H1 (cell line): Measurements from ENCODE around the gene RAB44. TPM values are rescaled to one million over a fixed set of nuclear protein-coding genes. Genes with fewer than 3 reads are reported as not detected.

ENCODE experiments used
- CTCF ChIA-PET: fragments of 300-600 bp; sonication (Branson Sonifier 250); formaldehyde crosslinking; loops from one replicate; lab custom pipeline; 2021; ENCODE audit not compliant: partially characterized antibody; lab: Charles Lee
- POLR2A ChIA-PET: fragments of 300-600 bp; sonication (Branson Sonifier 250); formaldehyde crosslinking; loops from one replicate; lab custom pipeline; 2021; ENCODE audit warnings: inconsistent platforms; ENCODE audit not compliant: partially characterized antibody; lab: Charles Lee
- DNase-seq, 2 experiments: peaks; one replicate each; pipeline versions ENCODE4 v3.0.0 to v3.0.0-alpha.2; 2010 to 2022; ENCODE audit warnings: low spot score in 2 of 2, low read depth in 1 of 2, mixed read lengths in 1 of 2
- FAIRE-seq: peaks from 2 replicates; lab custom pipeline; 2011; peaks lifted over from hg19 to GRCh38; lab: Jason Lieb, UNC
- H2AFZ ChIP-seq: 2 replicates; pipeline ENCODE4 v1.8.1; 2012; ENCODE audit warnings: low read length, inconsistent platforms
- H2AK5ac ChIP-seq: 2 replicates; pipeline ENCODE4 v1.6.1; 2013; ENCODE audit warnings: low read depth, low read length
- H2BK120ac ChIP-seq: replicated peaks from 2 replicates; pipeline ENCODE3; 2013; ENCODE audit warnings: low read depth, low read length, inconsistent platforms
- H2BK12ac ChIP-seq: 2 replicates; pipeline ENCODE4 v1.6.1; 2013; ENCODE audit warnings: low read depth, low read length
- H2BK15ac ChIP-seq: 2 replicates; pipeline ENCODE4 v1.6.1; 2013; ENCODE audit warnings: low read length
- H2BK20ac ChIP-seq: 2 replicates; pipeline ENCODE4 v1.6.1; 2013; ENCODE audit warnings: low read length
- H2BK5ac ChIP-seq: 2 replicates; pipeline ENCODE4 v1.6.1; 2013; ENCODE audit warnings: low read depth, low read length
- H3K14ac ChIP-seq: 2 replicates; pipeline ENCODE4 v1.6.1; 2013; ENCODE audit warnings: inconsistent platforms; ENCODE audit not compliant: insufficient read length
- H3K18ac ChIP-seq: 2 replicates; pipeline ENCODE4 v1.6.1; 2013; ENCODE audit warnings: low read length; ENCODE audit errors: extremely low read depth
- H3K23ac ChIP-seq: 2 replicates; pipeline ENCODE4 v1.6.1; 2013; ENCODE audit warnings: inconsistent platforms; ENCODE audit not compliant: insufficient read length
- H3K23me2 ChIP-seq: 2 replicates; pipeline ENCODE4 v1.6.1; 2013; ENCODE audit warnings: low read depth, low read length
- H3K27ac ChIP-seq: 2 replicates; pipeline ENCODE4 v1.6.1; 2011; ENCODE audit warnings: low read depth, low read length, inconsistent platforms
- H3K27me3 ChIP-seq, 4 experiments: replicated peaks in 1 of 4; 1 replicate in 1 of 4; 2 replicates in 3 of 4; pipeline versions ENCODE4 v1.6.1 to v1.8.1; 2011 to 2013; ENCODE audit warnings: low read length in 3 of 4, mild to moderate bottlenecking in 3 of 4, inconsistent platforms in 2 of 4, mixed read lengths in 2 of 4, moderate library complexity in 1 of 4; ENCODE audit not compliant: control insufficient read depth in 3 of 4, insufficient read depth in 3 of 4; ENCODE audit errors: extremely low read depth in 1 of 4
- H3K36me3 ChIP-seq, 4 experiments: 2 replicates each; pipeline versions ENCODE4 v1.6.1 to v1.8.1; 2011 to 2013; ENCODE audit warnings: mild to moderate bottlenecking in 4 of 4, low read length in 3 of 4, moderate library complexity in 2 of 4, control low read depth in 1 of 4, inconsistent platforms in 1 of 4; ENCODE audit not compliant: insufficient read depth in 4 of 4, control insufficient read depth in 2 of 4
- H3K4ac ChIP-seq: replicated peaks from 2 replicates; pipeline ENCODE3; 2013; ENCODE audit warnings: low read length, low read depth, mixed read lengths, inconsistent platforms; ENCODE audit not compliant: insufficient read length
- H3K4me1 ChIP-seq, 4 experiments: replicated peaks in 1 of 4; 1 replicate in 1 of 4; 2 replicates in 3 of 4; pipeline versions ENCODE4 v1.6.1 to v1.8.1; 2011 to 2013; ENCODE audit warnings: low read length in 3 of 4, inconsistent platforms in 2 of 4, mixed read lengths in 1 of 4; ENCODE audit not compliant: insufficient read depth in 4 of 4, control insufficient read depth in 3 of 4
- H3K4me2 ChIP-seq, 2 experiments: 2 replicates each; pipeline versions ENCODE4 v1.6.1 to v1.8.1; 2011 to 2013; ENCODE audit warnings: low read depth in 2 of 2, low read length in 2 of 2, control low read depth in 1 of 2, inconsistent platforms in 1 of 2, mild to moderate bottlenecking in 1 of 2; ENCODE audit not compliant: insufficient read depth in 1 of 2
- H3K4me3 ChIP-seq, 4 experiments: fragments of 200-600, 300-600 bp in 1 of 4; sonication (generic), shearing (Covaris generic), sonication (Bioruptor Twin) in 1 of 4; 2 replicates each; pipeline versions ENCODE4 v1.5.1 to v1.8.1; 2011 to 2016; ENCODE audit warnings: low read length in 4 of 4, low read depth in 3 of 4, control low read depth in 2 of 4, inconsistent platforms in 2 of 4, mild to moderate bottlenecking in 2 of 4, mixed read lengths in 1 of 4, moderate library complexity in 1 of 4; ENCODE audit not compliant: insufficient read depth in 2 of 4; ENCODE audit errors: extremely low read depth in 1 of 4
- H3K56ac ChIP-seq: replicated peaks from 2 replicates; pipeline ENCODE3; 2013; ENCODE audit warnings: low read depth, mild to moderate bottlenecking, mixed read lengths, low read length, inconsistent platforms; ENCODE audit not compliant: insufficient read length
- H3K79me1 ChIP-seq: 2 replicates; pipeline ENCODE4 v1.6.1; 2013; ENCODE audit warnings: low read depth, low read length, control low read depth
- H3K79me2 ChIP-seq, 2 experiments: 2 replicates each; pipeline versions ENCODE4 v1.6.1 to v1.8.1; 2012 to 2013; ENCODE audit warnings: low read length in 2 of 2, mild to moderate bottlenecking in 2 of 2, inconsistent platforms in 1 of 2; ENCODE audit not compliant: insufficient read depth in 2 of 2, control insufficient read depth in 1 of 2
- H3K9ac ChIP-seq, 4 experiments: replicated peaks in 1 of 4; 1 replicate in 1 of 4; 2 replicates in 3 of 4; pipeline versions ENCODE4 v1.6.1 to v1.8.1; 2011 to 2013; ENCODE audit warnings: low read depth in 3 of 4, low read length in 3 of 4, control low read depth in 2 of 4, mild to moderate bottlenecking in 2 of 4, moderate library complexity in 2 of 4, inconsistent platforms in 1 of 4; ENCODE audit errors: extremely low read depth in 1 of 4
- H3K9me3 ChIP-seq, 2 experiments: 2 replicates each; pipeline versions ENCODE4 v1.6.1 to v1.8.1; 2012 to 2013; ENCODE audit warnings: mild to moderate bottlenecking in 2 of 2, moderate library complexity in 2 of 2, control low read depth in 1 of 2, inconsistent platforms in 1 of 2, low read depth in 1 of 2, low read length in 1 of 2, mixed read lengths in 1 of 2; ENCODE audit not compliant: insufficient read depth in 2 of 2
- H4K20me1 ChIP-seq, 2 experiments: replicated peaks in 1 of 2; 2 replicates each; pipeline versions ENCODE3 to v1.8.1; 2011 to 2013; ENCODE audit warnings: inconsistent platforms in 2 of 2, low read length in 2 of 2, mild to moderate bottlenecking in 1 of 2; ENCODE audit not compliant: insufficient read depth in 2 of 2, control insufficient read depth in 1 of 2
- H4K5ac ChIP-seq: 2 replicates; pipeline ENCODE4 v1.6.1; 2013; ENCODE audit warnings: low read length, low read depth, mixed read lengths, inconsistent platforms; ENCODE audit not compliant: insufficient read length
- H4K8ac ChIP-seq: 2 replicates; pipeline ENCODE4 v1.8.0; 2013; ENCODE audit warnings: mild to moderate bottlenecking, moderate library complexity, low read length, inconsistent platforms; ENCODE audit not compliant: insufficient read depth; ENCODE audit errors: extremely low read depth
- H4K91ac ChIP-seq: replicated peaks from 2 replicates; pipeline ENCODE3; 2013; ENCODE audit warnings: low read length, mixed read lengths, inconsistent platforms; ENCODE audit not compliant: insufficient read length
- BACH1 ChIP-seq: IDR thresholded peaks from 2 replicates; pipeline ENCODE4 v1.6.1; 2012; ENCODE audit warnings: low read length, improper control_type of control experiment
- BRCA1 ChIP-seq: IDR thresholded peaks from 2 replicates; pipeline ENCODE4 v1.6.1; 2012; ENCODE audit warnings: low read depth, low read length, improper control_type of control experiment
- CEBPB ChIP-seq: IDR thresholded peaks from 2 replicates; pipeline ENCODE4 v1.6.1; 2012; ENCODE audit warnings: low read depth, low read length
- CREB1 ChIP-seq: IDR thresholded peaks from 2 replicates; pipeline ENCODE4 v1.6.1; 2012; ENCODE audit warnings: inconsistent platforms
- CTBP2 ChIP-seq: IDR thresholded peaks from 2 replicates; pipeline ENCODE4 v1.7.0; 2011; ENCODE audit warnings: borderline replicate concordance, mild to moderate bottlenecking, moderate library complexity, mixed read lengths, low read length; ENCODE audit not compliant: insufficient read depth, insufficient read length
- KDM1A ChIP-seq: fragments of 200-600, 300-600 bp; sonication (generic); IDR thresholded peaks from 2 replicates; pipeline ENCODE4 v1.7.1; 2016; ENCODE audit warnings: mild to moderate bottlenecking, low read length, borderline replicate concordance
- SP1 ChIP-seq: IDR thresholded peaks from 2 replicates; pipeline ENCODE4 v1.6.1; 2011; ENCODE audit warnings: low read depth, low read length
- TAF7 ChIP-seq: optimal IDR thresholded peaks from 2 replicates; pipeline ENCODE3; 2011; ENCODE audit warnings: low read depth, mild to moderate bottlenecking, inconsistent platforms, low read length, moderate library complexity, borderline replicate concordance
- TCF12 ChIP-seq: IDR thresholded peaks from 2 replicates; pipeline ENCODE4 v1.6.1; 2011; ENCODE audit warnings: low read depth, mild to moderate bottlenecking, low read length
- ZNF274 ChIP-seq: IDR thresholded peaks from 2 replicates; pipeline ENCODE4 v1.7.0; 2012; ENCODE audit warnings: low read length, borderline replicate concordance; ENCODE audit errors: extremely low read depth
- WGBS, 2 experiments: shearing (Covaris generic) in 1 of 2; methylation state at CpG; one replicate each; pipeline versions ENCODE4 v1.1.6 to v1.1.7; 2013 to 2015; ENCODE audit warnings: low lambda C conversion rate in 2 of 2, mixed read lengths in 2 of 2, inconsistent platforms in 1 of 2, low coverage in 1 of 2, missing lambda C conversion rate in 1 of 2; ENCODE audit not compliant: insufficient replicate concordance in 2 of 2, insufficient coverage in 1 of 2, insufficient read length in 1 of 2; ENCODE audit errors: extremely low coverage in 1 of 2, missing lambda C conversion rate in 1 of 2; 5-methylcytosine and 5-hydroxymethylcytosine counted together
- polyA plus RNA-seq, 7 experiments: library from polyadenylated mRNA; depleted of rRNA in 3 of 7; stranded (reverse) in 5 of 7; unstranded in 2 of 7; fragments of >200 nt in 5 of 7; fragments of 200-250 nt in 2 of 7; gene quantifications; 1 replicate in 5 of 7; 2 replicates in 1 of 7; 4 replicates in 1 of 7; pipeline versions ENCODE4 v1.2.1 to v1.2.3, GENCODE V29; 2011 to 2013; ENCODE audit warnings: missing spikeins in 2 of 7, mixed read lengths in 2 of 7
- total RNA-seq: library from RNA; stranded (reverse); fragmentation: NEBNext Ultra II Directional; extraction: Animal tissue kit (Norgen Biotek cat#: 25700); gene quantifications from 2 replicates; pipeline ENCODE4 v1.2.1, GENCODE V29; 2021

RAB44 gene
- total and polyA plus RNA-seq, 2 of the 8 experiments (the other 6 are each of a cell fraction or from before 2014, with no cell fraction given), result 0.02 TPM; not detected in 1

- 88% methylated on average over 7 of the region's 7 CpGs; no CpG with 5 or more reads in 1 of the 2 experiments for WGBS, 2 experiments
- POLR2A ChIA-PET, result no interaction called here
- no peaks in the 10 kb centered on the region for H3K36me3 ChIP-seq
- H2BK12ac ChIP-seq, result no peak overlapping the region
- no peaks in the 10 kb centered on the region for H3K27me3 ChIP-seq
- no peak overlapping the region for H2BK15ac ChIP-seq
- no peak overlapping the region for H3K4me2 ChIP-seq
- H2AK5ac ChIP-seq, result no peak overlapping the region
- no peak overlapping the region for H3K9ac ChIP-seq
- H3K4me3 ChIP-seq, result no peak overlapping the region
- peaks cover 2 to 15% (median 11%) of the 10 kb centered on the region in 4 experiments; a peak in 6 of 7 replicates for H3K4me1 ChIP-seq
- no peaks in the 10 kb centered on the region for H4K20me1 ChIP-seq
- no peak for FAIRE-seq
- no peak overlapping the region for H3K4ac ChIP-seq
- H3K56ac ChIP-seq, result no peak overlapping the region
- no peak overlapping the region for H4K91ac ChIP-seq
- peak overlapping the region; percentile 26; the same call in 1 of the 2 replicates for H2BK20ac ChIP-seq
- H4K5ac ChIP-seq, result no peak overlapping the region
- no peak overlapping the region for H4K8ac ChIP-seq
- no peaks in the 10 kb centered on the region for H3K79me2 ChIP-seq
- H3K18ac ChIP-seq, result no peak overlapping the region
- H3K23me2 ChIP-seq, result no peaks in the 10 kb centered on the region
- H2AFZ ChIP-seq, result no peak overlapping the region
- H3K27ac ChIP-seq, result no peak overlapping the region
- CTCF ChIA-PET, result interaction anchor here (1.2 to 7.2 kb wide), 3 partner anchors 10 to 89 kb away, joined by 3 to 67 read pairs (median 16); partner anchors contain the start of gene CDKN1A
- H2BK5ac ChIP-seq, result no peak overlapping the region
- DNase-seq, result no peak
- no peak overlapping the region for H3K14ac ChIP-seq
- H2BK120ac ChIP-seq, result no peak overlapping the region
- H3K9me3 ChIP-seq, result no peaks in the 10 kb centered on the region
- no peaks in the 10 kb centered on the region for H3K79me1 ChIP-seq
- H3K23ac ChIP-seq, result no peak overlapping the region
- TF ChIP-seq CEBPB (no peak), TAF7 (no peak), TCF12 (no peak), CREB1 (no peak), SP1 (no peak), KDM1A (no peak), ZNF274 (no peak), CTBP2 (no peak), BRCA1 (no peak), BACH1 (no peak)
These were observed 27.4 kb upstream of the RAB44 start for GRCh38 chr6:36670271-36670670.
